Fibroblast of lung (primary cell): ENCODE measurements around the gene COL15A1. TPM values are rescaled to one million over a fixed set of nuclear protein-coding genes. Genes with fewer than 3 reads are reported as not detected.

Experiments used
- DNase-seq, 2 donors: peaks; one replicate each; pipeline versions ENCODE4 v3.0.0 to v3.0.0-alpha.2; 2010; ENCODE audit warnings: low read depth in 2 of 2
- H2AFZ ChIP-seq: 2 replicates; pipeline ENCODE4 v1.5.1; 2012; ENCODE audit warnings: low read length, control low read depth, inconsistent platforms
- H3K27ac ChIP-seq: 2 replicates; pipeline ENCODE4 v1.5.1; 2011; ENCODE audit warnings: low read length, control low read depth; ENCODE audit not compliant: insufficient read depth
- H3K27me3 ChIP-seq: 2 replicates; pipeline ENCODE4 v1.5.1; 2011; ENCODE audit warnings: mild to moderate bottlenecking, low read length; ENCODE audit not compliant: control insufficient read depth, insufficient read depth
- H3K36me3 ChIP-seq: 2 replicates; pipeline ENCODE4 v1.5.1; 2011; ENCODE audit warnings: low read length; ENCODE audit not compliant: control insufficient read depth, insufficient read depth
- H3K4me1 ChIP-seq: 2 replicates; pipeline ENCODE4 v1.5.1; 2011; ENCODE audit warnings: low read length; ENCODE audit not compliant: control insufficient read depth, insufficient read depth; ENCODE audit errors: extremely low read depth
- H3K4me2 ChIP-seq: 2 replicates; pipeline ENCODE4 v1.5.1; 2011; ENCODE audit warnings: low read length, control low read depth; ENCODE audit not compliant: insufficient read depth; ENCODE audit errors: extremely low read depth
- H3K4me3 ChIP-seq, 4 experiments: fragments of 200-600 bp in 1 of 4; sonication (generic) in 1 of 4; replicated peaks in 1 of 4; 2 replicates each; pipeline ENCODE4 v1.5.1; 2011 to 2016; ENCODE audit warnings: low read length in 4 of 4, low read depth in 3 of 4, mild to moderate bottlenecking in 3 of 4, control low read depth in 2 of 4, inconsistent platforms in 1 of 4, mixed read lengths in 1 of 4; ENCODE audit not compliant: insufficient read depth in 1 of 4; ENCODE audit errors: control extremely low read depth in 1 of 4
- H3K79me2 ChIP-seq: 2 replicates; pipeline ENCODE4 v1.5.1; 2012; ENCODE audit warnings: mild to moderate bottlenecking, low read length, inconsistent platforms; ENCODE audit not compliant: control insufficient read depth, insufficient read depth
- H3K9ac ChIP-seq: 2 replicates; pipeline ENCODE4 v1.5.1; 2011; ENCODE audit warnings: mild to moderate bottlenecking, low read length, control low read depth; ENCODE audit not compliant: insufficient read depth
- H3K9me3 ChIP-seq: 2 replicates; pipeline ENCODE4 v1.5.1; 2012; ENCODE audit warnings: low read depth, low read length; ENCODE audit not compliant: control insufficient read depth, insufficient read depth
- H4K20me1 ChIP-seq: 2 replicates; pipeline ENCODE4 v1.5.1; 2011; ENCODE audit warnings: low read length; ENCODE audit not compliant: control insufficient read depth, insufficient read depth; ENCODE audit errors: extremely low read depth
- CTCF ChIP-seq, 2 donors: IDR thresholded peaks in 1 of 2; conservative IDR thresholded peaks in 1 of 2; 1 replicate in 1 of 2; 2 replicates in 1 of 2; pipeline ENCODE4 v1.5.1; 2011 to 2012; ENCODE audit warnings: low read length in 2 of 2, control low read depth in 1 of 2, inconsistent platforms in 1 of 2, low read depth in 1 of 2, mild to moderate bottlenecking in 1 of 2
- EZH2 ChIP-seq: IDR thresholded peaks from 2 replicates; pipeline ENCODE4 v1.5.1; 2012; ENCODE audit warnings: low read length, control low read depth, mild to moderate bottlenecking; ENCODE audit errors: missing control alignments
- polyA plus RNA-seq, 2 donors: library from polyadenylated mRNA; depleted of rRNA in 1 of 2; stranded (reverse) in 1 of 2; unstranded in 1 of 2; fragments of >200 nt; gene quantifications; 2 replicates each; pipeline ENCODE4 v1.2.1, GENCODE V29; 2011 to 2012; ENCODE audit warnings: missing spikeins in 1 of 2
- total RNA-seq: library from RNA; depleted of rRNA; stranded (reverse); fragments of >200 nt; gene quantifications from 2 replicates; pipeline ENCODE4 v1.2.1, GENCODE V29; 2014

Gene COL15A1
- total and polyA plus RNA-seq, 2 donors (not counting 1 experiment from before 2014, with no cell fraction given): 13.3 to 41.0 TPM

GRCh38 chr9:99042620-99043019 lies 98.9 kb downstream of the COL15A1 start:
- no peaks in the 10 kb centered on the region for H3K36me3 ChIP-seq
- DNase-seq: no peak
- H4K20me1 ChIP-seq: no peaks in the 10 kb centered on the region
- H3K9ac ChIP-seq: no peak overlapping the region
- peaks cover 20% of the 10 kb centered on the region for H3K4me1 ChIP-seq
- no peaks in the 10 kb centered on the region for H3K27me3 ChIP-seq
- H3K9me3 ChIP-seq: no peaks in the 10 kb centered on the region
- no peak overlapping the region for H3K4me3 ChIP-seq
- no peaks in the 10 kb centered on the region for H3K79me2 ChIP-seq
- TF ChIP-seq EZH2 (no peak), CTCF (conservative IDR thresholded peaks at IDR 0.05 in 1 of 2, IDR thresholded peaks at IDR 0.05 in 1 of 2; ENCODE audit: low read depth in 1 of 2, low read length in 2 of 2) (no peak)
- no peak overlapping the region for H3K4me2 ChIP-seq
- no peak overlapping the region for H2AFZ ChIP-seq
- H3K27ac ChIP-seq: no peak overlapping the region

- no peak overlapping the region for H3K27ac ChIP-seq
- no peak overlapping the region for H3K4me3 ChIP-seq
- H3K4me1 ChIP-seq: peaks cover 15% of the 10 kb centered on the region
- H3K9ac ChIP-seq: no peak overlapping the region
- H2AFZ ChIP-seq: no peak overlapping the region
- no peaks in the 10 kb centered on the region for H3K79me2 ChIP-seq
- TF ChIP-seq EZH2: no peak
- TF ChIP-seq CTCF (conservative IDR thresholded peaks at IDR 0.05 in 1 of 2, IDR thresholded peaks at IDR 0.05 in 1 of 2; ENCODE audit: low read depth in 1 of 2, low read length in 2 of 2): no peak
- peak; percentile 15 to 59 for DNase-seq
- no peaks in the 10 kb centered on the region for H3K9me3 ChIP-seq
- no peaks in the 10 kb centered on the region for H4K20me1 ChIP-seq
- no peaks in the 10 kb centered on the region for H3K27me3 ChIP-seq
- H3K4me2 ChIP-seq: no peak overlapping the region
- no peaks in the 10 kb centered on the region for H3K36me3 ChIP-seq
Observed at GRCh38 chr9:99044827-99045226, 101.1 kb downstream of the COL15A1 start.

- Histone ChIP-seq H3K36me3 (no peaks in the 10 kb centered on the region), H3K27me3 (no peaks in the 10 kb centered on the region), H3K4me1 (peaks cover 5% of the 10 kb centered on the region), H2AFZ (no peak overlapping the region), H3K79me2 (no peaks in the 10 kb centered on the region), H3K4me2 (no peak overlapping the region), H4K20me1 (no peaks in the 10 kb centered on the region), H3K9ac (no peak overlapping the region), H3K27ac (no peak overlapping the region), H3K4me3 (no peak overlapping the region), H3K9me3 (no peaks in the 10 kb centered on the region)
- DNase-seq: no peak
- TF ChIP-seq CTCF (conservative IDR thresholded peaks at IDR 0.05 in 1 of 2, IDR thresholded peaks at IDR 0.05 in 1 of 2; ENCODE audit: low read depth in 1 of 2, low read length in 2 of 2) (no peak), EZH2 (no peak)
Observed at GRCh38 chr9:99046068-99046467, 102.4 kb downstream of the COL15A1 start.
